Transverse colon (tissue), 4 donors: ENCODE data around the gene EDC3. TPM values are rescaled to one million over a fixed set of nuclear protein-coding genes. Genes with fewer than 3 reads are reported as not detected.

Source experiments
- DNase-seq: peaks from one replicate; pipeline ENCODE4 v3.0.0-alpha.2; 2019
- H3K27ac ChIP-seq, 4 donors: fragments of 200-600 bp; sonication (generic); 2 replicates each; pipeline ENCODE4 v1.5.1; 2016 to 2018; ENCODE audit warnings: inconsistent platforms in 4 of 4
- H3K27me3 ChIP-seq: fragments of 200-600 bp; sonication (generic); 2 replicates; pipeline ENCODE4 v1.5.1; 2017; ENCODE audit warnings: inconsistent platforms
- H3K36me3 ChIP-seq, 4 donors: fragments of 200-600 bp; sonication (generic); 2 replicates each; pipeline ENCODE4 v1.5.1; 2017 to 2019; ENCODE audit warnings: inconsistent platforms in 4 of 4
- H3K4me1 ChIP-seq, 4 donors: fragments of 200-600 bp; sonication (generic); 2 replicates each; pipeline ENCODE4 v1.5.1; 2017 to 2020; ENCODE audit warnings: inconsistent platforms in 4 of 4
- H3K4me3 ChIP-seq, 4 donors: fragments of 200-600 bp; sonication (generic); 1 replicate in 1 of 4; 2 replicates in 3 of 4; pipeline versions ENCODE4 v1.5.1 to v1.6.1; 2017 to 2019; ENCODE audit warnings: inconsistent platforms in 4 of 4
- H3K9me3 ChIP-seq, 2 donors: fragments of 200-600 bp; sonication (generic); 2 replicates each; pipeline ENCODE4 v1.5.1; 2017 to 2019; ENCODE audit warnings: inconsistent platforms in 2 of 2
- EP300 ChIP-seq: sonication (generic); formaldehyde crosslinking; IDR thresholded peaks from one replicate; pipeline ENCODE4 v1.6.1; 2017; ENCODE audit warnings: antibody characterized with exemption, low read depth
- POLR2A ChIP-seq: fragments of 450-650 bp; IDR thresholded peaks from one replicate; pipeline ENCODE4 v1.6.1; 2016; ENCODE audit warnings: antibody characterized with exemption, mild to moderate bottlenecking, moderate library complexity
- POLR2AphosphoS5 ChIP-seq, 3 donors: sonication (generic); formaldehyde crosslinking; IDR thresholded peaks; one replicate each; pipeline ENCODE4 v1.6.1; 2016; ENCODE audit warnings: antibody characterized with exemption in 3 of 3
- WGBS, 2 donors: methylation state at CpG; one replicate each; pipeline ENCODE4 v1.1.5; 2018; ENCODE audit warnings: low coverage in 1 of 2; 5-methylcytosine and 5-hydroxymethylcytosine counted together
- in situ Hi-C, 4 donors: fragments of 200-750 bp; cut with MboI; loops; one replicate each; pipeline versions ENCODE4 v1.15.0 to v1.15.1; 2017; ENCODE audit warnings: low sequenced_read_pairs in 3 of 4, low pct_ligation_motif_present in 1 of 4, low pct_unique_long_range_greater_than_20kb in 1 of 4
- intact Hi-C: fragments of 100-400 bp; cut with DNase I; formaldehyde crosslinking; loops from one replicate; pipeline ENCODE4 v1.15.1; 2023; ENCODE audit warnings: low total_unique reads
- total RNA-seq, 4 donors: library from RNA; depleted of rRNA; stranded (reverse); fragments of >200 nt; gene quantifications; one replicate each; pipeline ENCODE4 v1.1.0, GENCODE V29; 2016
- TF ChIP-seq, protein P1 (sequence below), 5 experiments: fragments of 200-600 bp in 3 of 5; fragments of 450-650 bp in 2 of 5; sonication (generic) in 3 of 5; IDR thresholded peaks; 1 replicate in 2 of 5; 2 replicates in 3 of 5; pipeline ENCODE4 v1.5.1; 2016 to 2017; ENCODE audit warnings: antibody characterized with exemption in 5 of 5, inconsistent platforms in 3 of 5, mild to moderate bottlenecking in 2 of 5, moderate library complexity in 1 of 5

EDC3 gene
- total RNA-seq, 4 donors from 2014 or later: 23.2 to 112 (median 29.4) TPM

- intact Hi-C loops (no loop called here), in situ Hi-C loops (no loop called here)
- WGBS, 2 donors: 65 to 83% methylated on average over 1 to 7 of the region's 7 CpGs
- H3K27ac ChIP-seq: no peak overlapping the region
- no peak for DNase-seq
- no peaks in the 10 kb centered on the region for H3K9me3 ChIP-seq
- no peak for TF ChIP-seq POLR2A
- TF ChIP-seq, protein P1, sequence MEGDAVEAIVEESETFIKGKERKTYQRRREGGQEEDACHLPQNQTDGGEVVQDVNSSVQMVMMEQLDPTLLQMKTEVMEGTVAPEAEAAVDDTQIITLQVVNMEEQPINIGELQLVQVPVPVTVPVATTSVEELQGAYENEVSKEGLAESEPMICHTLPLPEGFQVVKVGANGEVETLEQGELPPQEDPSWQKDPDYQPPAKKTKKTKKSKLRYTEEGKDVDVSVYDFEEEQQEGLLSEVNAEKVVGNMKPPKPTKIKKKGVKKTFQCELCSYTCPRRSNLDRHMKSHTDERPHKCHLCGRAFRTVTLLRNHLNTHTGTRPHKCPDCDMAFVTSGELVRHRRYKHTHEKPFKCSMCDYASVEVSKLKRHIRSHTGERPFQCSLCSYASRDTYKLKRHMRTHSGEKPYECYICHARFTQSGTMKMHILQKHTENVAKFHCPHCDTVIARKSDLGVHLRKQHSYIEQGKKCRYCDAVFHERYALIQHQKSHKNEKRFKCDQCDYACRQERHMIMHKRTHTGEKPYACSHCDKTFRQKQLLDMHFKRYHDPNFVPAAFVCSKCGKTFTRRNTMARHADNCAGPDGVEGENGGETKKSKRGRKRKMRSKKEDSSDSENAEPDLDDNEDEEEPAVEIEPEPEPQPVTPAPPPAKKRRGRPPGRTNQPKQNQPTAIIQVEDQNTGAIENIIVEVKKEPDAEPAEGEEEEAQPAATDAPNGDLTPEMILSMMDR (IDR thresholded peaks at IDR 0.05): no peak
- no peak for TF ChIP-seq EP300
- no peak for TF ChIP-seq POLR2AphosphoS5 (IDR thresholded peaks at IDR 0.05)
- no peaks in the 10 kb centered on the region for H3K36me3 ChIP-seq
- peaks cover 7 to 17% (median 14%) of the 10 kb centered on the region in 4 donors for H3K4me1 ChIP-seq
- H3K4me3 ChIP-seq: no peak overlapping the region
- H3K27me3 ChIP-seq: peaks cover 68% of the 10 kb centered on the region
Observed at GRCh38 chr15:74727727-74728126, 31.9 kb upstream of the EDC3 start.

DNA sequence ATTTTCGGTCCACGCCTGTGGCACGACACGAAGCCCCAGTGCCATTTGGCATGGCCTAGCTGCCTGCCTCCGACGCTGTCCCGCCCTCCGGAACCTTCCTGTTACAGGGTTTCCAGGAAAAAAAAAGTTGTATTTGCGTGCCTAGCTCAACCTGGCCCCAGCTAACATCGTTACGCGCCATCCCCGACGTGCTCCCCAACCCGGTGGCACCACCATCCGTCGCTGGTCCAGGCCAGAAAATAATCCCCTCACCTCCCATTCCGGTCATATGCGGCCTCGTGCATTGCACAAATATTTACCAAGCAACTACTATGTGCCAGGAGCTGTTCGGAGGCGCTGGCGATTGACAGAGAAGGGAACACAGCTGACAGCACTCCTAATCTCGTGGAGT is 30.9 kb upstream of the EDC3 start:
- DNase-seq: no peak
- in situ Hi-C loops: no loop called here
- intact Hi-C loops: no loop called here
- Histone ChIP-seq H3K36me3 (no peaks in the 10 kb centered on the region), H3K4me3 (peak overlapping the region; percentile 39 to 63 (median 45)), H3K4me1 (peaks cover 7 to 17% (median 14%) of the 10 kb centered on the region in 4 donors), H3K27ac (no peak overlapping the region), H3K27me3 (peaks cover 58% of the 10 kb centered on the region), H3K9me3 (no peaks in the 10 kb centered on the region)
- WGBS, 2 donors: 39% methylated on average over 24 of the region's 24 CpGs; no CpG with 5 or more reads in 1 of the 2 donors
- TF ChIP-seq, protein P1 (IDR thresholded peaks at IDR 0.05): no peak
- TF ChIP-seq POLR2AphosphoS5 (IDR thresholded peaks at IDR 0.05): no peak
- no peak for TF ChIP-seq POLR2A
- TF ChIP-seq EP300: no peak

GRCh38 chr15:74725845-74726773 is 30.3 kb upstream of the EDC3 start:
- intact Hi-C loops (no loop called here), in situ Hi-C loops (no loop called here)
- Histone ChIP-seq H3K4me1 (peaks cover 7 to 17% (median 14%) of the 10 kb centered on the region in 4 donors), H3K9me3 (no peaks in the 10 kb centered on the region), H3K36me3 (no peaks in the 10 kb centered on the region), H3K4me3 (peak overlapping the region; percentile 39 to 63 (median 45)), H3K27ac (peak overlapping the region in 2 of 4 donors; percentile 7 to 27), H3K27me3 (peaks cover 53% of the 10 kb centered on the region)
- DNase-seq: peak; percentile 44
- no peak for TF ChIP-seq POLR2AphosphoS5 (IDR thresholded peaks at IDR 0.05)
- TF ChIP-seq, protein P1 (IDR thresholded peaks at IDR 0.05): no peak
- no peak for TF ChIP-seq POLR2A
- no peak for TF ChIP-seq EP300
- WGBS, 2 donors: 8% methylated on average over 50 of the region's 86 CpGs; no CpG with 5 or more reads in 1 of the 2 donors

DNA sequence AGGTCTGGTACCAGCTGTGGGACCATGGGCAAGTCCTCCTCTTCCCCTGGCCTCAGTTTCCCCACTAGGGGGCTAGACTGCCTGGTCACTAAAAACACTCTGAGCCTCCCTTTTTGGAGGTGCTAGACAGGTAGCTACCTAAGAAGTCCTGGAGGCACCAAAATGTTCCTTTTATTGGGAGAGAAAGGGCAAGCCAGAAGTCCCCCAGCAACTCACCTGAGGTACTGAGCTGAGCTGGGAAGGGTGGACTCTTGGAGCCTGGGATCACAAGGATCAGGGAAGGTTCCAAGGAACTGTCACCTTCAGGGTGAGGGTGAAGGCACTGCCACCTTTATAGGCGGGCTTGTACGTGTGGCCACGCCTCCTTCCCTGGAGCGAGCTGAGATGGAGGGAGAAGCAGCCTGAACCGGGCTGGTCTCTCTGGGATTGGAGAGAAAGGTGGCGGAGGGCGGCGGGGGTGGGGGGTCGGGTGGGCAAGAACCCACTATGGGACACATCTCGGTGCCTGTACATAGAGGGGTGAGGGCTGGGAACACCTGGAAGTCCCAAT is 29.5 kb upstream of the EDC3 start, which contains the start of gene CYP1A1:
TSS of gene CYP1A1 (minus strand) at position 304 of the 550 bp plus-strand sequence. CDS start 2,431 bp downstream, outside the sequence.
- peak; percentile 56 for DNase-seq
- no peaks in the 10 kb centered on the region for H3K36me3 ChIP-seq
- peak within 1 kb of the TSS in 2 of 4 donors; percentile 7 to 27 for H3K27ac ChIP-seq
- 4% methylated on average over 4 of the region's 10 CpGs; no CpG with 5 or more reads in 1 of the 2 donors for WGBS, 2 donors
- peaks cover 45% of the 10 kb centered on the region for H3K27me3 ChIP-seq
- no peaks in the 10 kb centered on the region for H3K9me3 ChIP-seq
- H3K4me3 ChIP-seq: peak within 1 kb of the TSS; percentile 39 to 63 (median 45)
- in situ Hi-C loops (no loop called here), intact Hi-C loops (no loop called here)
- H3K4me1 ChIP-seq: peaks cover 7 to 17% (median 14%) of the 10 kb centered on the region in 4 donors
- TF ChIP-seq EP300 (no peak), POLR2A (no peak)
